Measurements from ENCODE around the gene SOS2. TPM values are rescaled to one million over a fixed set of nuclear protein-coding genes. Genes with fewer than 3 reads are reported as not detected.
"Not testable (repeated sequence)": the region's sequence is repeated elsewhere in the genome, so short reads cannot be mapped to it uniquely, and the experiment has no call there.

Gene SOS2
- polyA plus RNA-seq, 1 donor, result 43.2 TPM

DNA sequence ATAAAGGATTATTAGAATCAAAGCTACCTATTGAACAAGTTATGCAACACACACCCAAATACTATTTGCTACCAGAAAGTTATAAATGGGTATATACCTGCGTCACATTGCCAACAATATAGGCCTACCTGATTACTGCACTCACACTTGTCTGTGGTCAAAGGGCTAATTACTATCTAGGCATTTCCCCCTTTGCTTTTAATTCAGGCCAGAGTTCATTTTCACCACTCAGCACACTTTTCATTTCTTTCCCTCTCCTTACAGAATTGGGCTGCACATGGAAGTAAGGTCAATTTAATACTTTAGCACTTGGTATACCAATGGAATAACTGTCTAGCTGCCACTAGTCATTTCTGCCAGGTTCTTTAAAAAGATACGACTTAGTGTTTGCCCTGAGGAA lies 1.7 kb downstream of the SOS2 start:
- no peak for DNase-seq

GRCh38 chr14:50228313-50228712 lies 3.1 kb downstream of the SOS2 start:
- DNase-seq, result no peak

GRCh38 chr14:50225974-50226297 lies 5.4 kb downstream of the SOS2 start:
- no peak for DNase-seq

DNA sequence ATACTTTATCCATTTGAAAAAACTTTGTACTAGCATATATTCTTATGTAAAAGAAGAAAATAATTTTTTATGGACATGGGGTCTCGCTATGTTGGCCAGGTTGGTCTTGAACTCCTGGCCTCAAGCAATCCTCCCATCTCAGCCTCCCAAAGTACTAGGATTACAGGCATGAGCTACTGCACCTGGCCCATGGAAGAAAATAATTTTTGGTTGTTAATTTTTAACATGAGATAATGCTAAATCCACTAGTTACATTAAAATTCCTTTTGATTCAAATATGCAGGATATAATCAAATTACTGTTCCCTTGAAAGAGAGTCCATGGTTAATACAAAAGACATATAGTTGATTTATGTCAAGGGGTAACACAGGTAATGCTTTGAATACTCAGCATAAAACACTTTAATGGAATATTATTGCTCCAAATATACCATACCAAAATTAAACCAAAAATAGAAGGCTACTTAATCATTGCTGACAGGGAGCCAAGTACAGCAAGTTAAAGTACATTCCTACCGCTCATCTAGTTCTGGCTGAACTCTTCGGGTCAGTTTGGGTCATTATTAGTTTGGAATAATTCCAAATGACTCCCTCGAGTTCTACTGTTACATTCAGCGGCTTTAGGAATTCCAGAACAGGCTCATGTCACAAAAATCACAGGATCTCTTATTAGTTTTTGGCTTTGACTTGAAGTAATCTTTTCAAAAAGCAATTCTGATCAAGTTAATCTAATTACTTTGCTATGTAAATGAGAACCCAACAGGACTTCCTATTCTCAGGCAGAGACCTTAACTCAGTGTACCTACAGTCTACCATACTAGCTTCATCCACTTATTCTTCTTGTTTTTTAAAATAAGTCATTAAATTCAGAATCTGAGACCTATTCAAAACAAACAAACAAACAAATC lies 6.1 kb downstream of the SOS2 start:
- peak; percentile 69 for DNase-seq

DNA sequence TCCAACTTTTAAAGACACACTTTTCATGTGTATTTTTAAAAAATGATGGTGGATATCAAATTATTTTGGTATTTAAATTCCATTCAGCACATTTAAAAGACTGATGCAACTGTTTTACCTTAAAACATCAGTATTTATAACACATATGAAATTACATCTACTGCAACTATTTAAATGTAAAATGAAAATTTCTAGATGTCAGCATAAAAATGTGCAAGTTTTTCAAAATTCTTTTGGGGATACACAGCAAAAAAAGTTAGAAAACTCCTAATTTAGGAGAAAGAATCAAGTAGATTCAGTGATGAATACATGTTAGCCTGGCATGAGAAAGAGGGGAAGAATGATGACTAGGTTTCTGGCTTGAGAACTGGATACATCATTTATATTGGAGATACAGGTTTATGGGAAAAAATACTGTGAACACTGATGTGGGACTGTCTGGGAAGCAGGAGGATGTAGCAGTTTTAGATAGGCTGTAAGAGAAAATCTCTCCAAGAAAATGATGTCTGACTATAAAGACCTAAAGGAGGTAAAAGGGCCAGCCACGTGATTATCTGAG lies 9.2 kb downstream of the SOS2 start:
- DNase-seq, result no peak

GRCh38 chr14:50218501-50218900 lies 12.9 kb downstream of the SOS2 start:
- no peak for DNase-seq

DNA sequence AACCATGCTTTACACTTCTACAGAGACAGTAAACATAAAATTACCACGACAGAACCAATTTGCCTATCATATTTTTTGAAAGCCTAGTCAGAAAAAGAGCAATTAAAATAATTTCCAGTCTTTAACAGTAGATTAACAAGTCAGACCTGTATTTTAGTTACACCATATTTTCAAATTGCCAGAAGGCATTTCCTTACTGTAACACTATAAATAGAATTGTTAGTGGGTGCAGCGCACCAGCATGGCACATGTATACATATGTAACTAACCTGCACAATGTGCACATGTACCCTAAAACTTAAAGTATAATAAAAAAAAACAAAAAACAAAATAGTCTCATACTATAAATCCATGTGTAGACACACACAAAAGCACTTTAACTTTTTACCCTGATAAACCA lies 16.0 kb downstream of the SOS2 start:
- DNase-seq, result no peak

DNA sequence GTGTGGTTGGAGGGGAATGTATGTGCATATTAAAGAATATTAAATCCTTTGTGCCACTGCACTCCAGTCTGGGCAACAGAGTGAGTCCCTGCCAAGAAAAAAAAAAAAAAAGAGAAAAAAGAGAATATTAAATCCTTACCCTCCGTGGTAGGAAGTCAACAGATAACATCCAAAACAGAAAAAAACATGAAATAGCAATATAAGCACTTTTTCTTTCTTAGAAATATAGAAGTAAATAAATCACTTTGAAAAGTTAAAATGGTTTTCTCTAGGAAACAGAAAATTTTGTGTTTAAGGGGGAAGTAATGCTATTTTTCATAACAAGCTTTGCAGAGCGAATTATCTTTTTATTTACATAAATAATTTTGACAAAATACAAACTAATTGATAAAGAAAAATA lies 17.6 kb downstream of the SOS2 start:
- no peak for DNase-seq

GRCh38 chr14:50212726-50213125 lies 18.7 kb downstream of the SOS2 start:
- DNase-seq, result no peak

- no peak for DNase-seq
Observed at GRCh38 chr14:50210074-50210473, 21.3 kb downstream of the SOS2 start.

DNA sequence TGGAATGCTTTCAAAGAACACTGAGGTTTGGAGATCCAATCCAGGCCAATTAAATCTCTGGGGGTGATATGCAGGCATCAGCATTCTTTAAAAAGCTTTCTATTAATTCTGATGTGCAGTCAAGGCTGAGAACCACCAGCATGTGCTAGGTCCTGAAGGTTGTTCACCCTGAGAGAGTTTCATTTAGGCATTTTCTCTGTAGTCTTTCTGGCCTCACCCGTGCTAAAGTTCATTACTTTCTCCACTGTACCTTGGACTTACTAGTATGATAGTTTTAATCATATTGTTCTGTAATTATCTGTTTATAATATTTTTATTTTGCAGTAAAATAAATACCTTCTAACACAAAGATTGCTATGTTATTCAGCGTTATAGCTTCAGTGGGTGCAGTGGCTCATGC lies 32.9 kb downstream of the SOS2 start:
- DNase-seq, result no peak

DNA sequence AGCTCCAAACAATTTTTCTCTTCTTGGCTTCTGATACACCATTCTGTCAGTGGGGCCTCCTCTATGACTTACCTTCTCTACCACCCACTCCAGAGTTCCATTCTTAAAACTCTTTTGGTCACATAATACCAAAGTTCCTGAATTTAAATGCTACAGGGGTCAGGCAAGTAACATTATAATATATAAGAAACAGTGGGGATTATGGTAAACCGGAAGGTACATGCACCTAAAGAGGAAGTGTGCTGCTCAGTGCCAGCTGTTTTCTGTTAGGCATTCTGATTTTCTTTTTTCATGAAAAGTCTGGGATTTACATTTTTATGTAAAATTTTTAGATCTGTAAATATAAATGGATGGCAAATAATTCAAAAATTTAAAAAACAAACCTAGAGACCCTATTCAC lies 39.9 kb downstream of the SOS2 start:
- no peak for DNase-seq

DNA sequence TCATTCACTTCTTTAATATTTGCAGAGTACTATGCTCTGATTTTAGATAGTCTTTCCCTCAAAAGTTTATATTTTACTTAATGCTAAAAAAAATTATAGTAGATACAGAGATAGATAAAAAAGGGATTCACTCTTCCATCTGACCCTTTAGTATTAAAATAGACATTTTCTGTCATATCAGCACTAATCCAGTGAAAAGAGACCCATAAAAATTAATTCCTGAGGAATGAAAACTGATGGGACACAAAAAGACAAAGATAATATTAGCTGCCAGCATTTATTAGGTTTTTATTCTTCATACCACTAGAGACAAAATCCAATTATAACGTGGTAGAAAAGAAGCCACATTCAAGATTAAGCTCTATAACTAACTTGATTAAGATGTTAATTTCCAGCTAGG lies 45.3 kb downstream of the SOS2 start:
- DNase-seq, result no peak

DNA sequence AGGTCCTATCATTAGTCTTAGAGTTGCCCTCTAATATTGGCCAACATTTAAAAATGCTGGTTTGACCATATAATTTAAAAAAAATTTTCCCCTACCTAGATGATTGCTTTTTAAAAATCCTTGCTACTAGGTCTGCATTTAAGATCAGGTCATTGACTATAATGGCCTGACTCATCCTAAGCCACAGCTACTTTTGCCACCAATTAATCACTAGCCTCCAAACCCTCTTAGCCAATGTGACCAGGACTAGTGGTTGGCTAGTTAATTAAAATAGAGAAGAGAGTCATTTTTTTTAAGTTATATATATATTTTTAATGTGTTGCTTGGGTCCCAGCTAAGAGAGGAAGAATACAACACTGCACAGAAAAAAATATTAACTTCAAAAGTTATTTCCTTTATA lies 57.5 kb downstream of the SOS2 start:
- no peak for DNase-seq

- no peak for DNase-seq
Observed at GRCh38 chr14:50171895-50172294, 59.5 kb downstream of the SOS2 start.

DNA sequence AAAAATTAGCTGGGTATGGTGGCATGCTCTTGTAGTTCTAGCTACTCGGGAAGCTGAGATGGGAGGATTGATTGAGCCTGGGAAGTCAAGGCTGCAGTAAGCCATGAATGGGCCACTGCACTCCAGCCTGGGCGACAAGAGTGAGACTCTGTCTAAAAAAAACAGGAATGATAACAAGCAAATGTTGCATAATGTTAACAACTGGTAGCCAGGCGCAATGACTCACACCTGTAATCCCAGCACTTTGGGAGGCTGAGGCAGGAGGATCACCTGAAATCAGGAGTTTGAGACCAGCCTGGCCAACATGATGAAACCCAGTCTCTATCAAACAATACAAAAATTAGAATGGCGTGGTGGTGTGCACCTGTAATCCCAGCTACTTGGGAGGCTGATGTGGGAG lies 64.0 kb downstream of the SOS2 start:
- not testable (repeated sequence) for DNase-seq

GRCh38 chr14:50156111-50156510 lies 75.3 kb downstream of the SOS2 start:
- DNase-seq, result no peak

- no peak for DNase-seq
Observed at GRCh38 chr14:50148799-50149198, 82.6 kb downstream of the SOS2 start.

DNA sequence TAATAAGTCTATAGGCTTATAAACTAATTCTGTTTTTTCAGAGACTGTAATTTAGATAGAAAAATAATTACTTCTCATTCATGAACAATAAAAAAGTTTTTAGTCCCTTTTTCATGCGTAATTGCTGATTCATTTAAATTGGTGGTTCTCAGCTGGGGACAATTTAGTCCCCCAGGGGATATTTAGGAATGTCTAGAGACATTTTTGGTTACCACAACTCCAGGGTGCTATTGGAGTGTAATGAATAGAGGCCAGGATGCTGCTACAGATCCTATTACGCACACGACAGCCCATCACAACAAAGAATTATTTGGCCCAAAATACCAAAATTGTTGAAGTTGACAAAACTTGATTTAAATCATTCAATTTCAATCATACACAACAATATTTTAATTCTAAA lies 92.2 kb downstream of the SOS2 start:
- DNase-seq, result no peak

- no peak for DNase-seq
Observed at GRCh38 chr14:50127802-50128201, 103.6 kb downstream of the SOS2 start.

GRCh38 chr14:50123062-50123461 lies 108.3 kb downstream of the SOS2 start:
- DNase-seq, result no peak

DNA sequence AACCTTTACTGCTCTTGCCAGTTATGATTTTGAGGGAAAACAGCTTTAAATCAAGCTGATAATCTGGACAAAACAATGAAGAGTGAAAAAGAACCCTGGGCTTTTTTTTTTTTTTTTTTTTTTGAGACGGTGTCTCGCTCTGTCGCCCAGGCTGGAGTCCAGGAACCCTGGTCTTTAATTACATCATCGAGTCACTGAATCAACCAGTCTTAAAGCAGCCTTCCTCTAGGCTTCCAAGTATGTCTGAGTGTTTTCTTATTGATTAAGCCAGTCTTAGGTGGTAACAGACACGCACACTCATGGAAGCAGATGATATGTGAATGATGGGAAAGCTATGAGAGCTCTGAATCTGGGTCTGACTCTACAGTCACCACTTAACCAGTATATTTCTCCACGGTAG lies 109.1 kb downstream of the SOS2 start:
- no peak for DNase-seq

- DNase-seq, result no peak
Observed at GRCh38 chr14:50121486-50121885, 109.9 kb downstream of the SOS2 start.

DNA sequence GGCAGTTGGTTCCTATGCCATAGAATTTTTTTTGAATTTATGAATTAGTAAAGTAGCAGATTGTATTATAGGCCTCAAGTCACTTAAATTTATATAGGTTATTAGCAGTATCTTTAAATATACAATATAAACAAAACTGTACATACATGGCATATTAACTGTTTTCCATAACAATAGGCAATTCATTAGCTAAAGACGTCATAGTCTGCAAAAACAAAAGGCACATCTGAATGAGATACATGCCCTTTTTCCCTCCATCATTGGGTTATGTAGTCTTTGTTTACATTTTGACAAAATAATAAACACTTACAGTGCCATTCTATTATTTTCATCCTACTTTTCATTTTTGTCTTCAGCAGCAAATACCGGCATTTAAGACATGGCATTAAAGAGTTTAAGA lies 113.9 kb downstream of the SOS2 start:
- DNase-seq, result no peak

All from left kidney (tissue), 2 donors.